Brain microvascular endothelial cell (primary cell): ENCODE results near the gene VEGFC.

Experiments
- DNase-seq: peaks from one replicate; pipeline ENCODE4 v3.0.0-alpha.2; 2020
- H3K27ac ChIP-seq: fragments of 250-450 bp; sonication (Bioruptor Pico); 2 replicates; pipeline ENCODE4 v1.5.1; 2020; ENCODE audit warnings: mild to moderate bottlenecking, moderate library complexity
- H3K27me3 ChIP-seq: fragments of 250-450 bp; sonication (Bioruptor Pico); replicated peaks from 2 replicates; pipeline ENCODE4 v1.5.1; 2020; ENCODE audit warnings: mild to moderate bottlenecking
- H3K36me3 ChIP-seq: fragments of 250-450 bp; sonication (Bioruptor Pico); replicated peaks from 2 replicates; pipeline ENCODE4 v1.5.1; 2020; ENCODE audit warnings: mild to moderate bottlenecking
- H3K4me3 ChIP-seq: 2 replicates; pipeline ENCODE4 v1.5.1; 2011; ENCODE audit warnings: low read depth, mild to moderate bottlenecking, control low read depth, low read length, moderate library complexity
- in situ Hi-C: cut with HindIII; loops from 2 replicates; pipeline ENCODE4 v1.10.0; 2017; ENCODE audit warnings: low sequenced_read_pairs, low pct_ligation_motif_present
- TF ChIP-seq, protein P1 (sequence below): IDR thresholded peaks from 2 replicates; pipeline ENCODE4 v1.5.1; 2011; ENCODE audit warnings: low read depth, mild to moderate bottlenecking, moderate library complexity, low read length, control low read depth, inconsistent platforms; ENCODE audit errors: missing control alignments

VEGFC gene

GRCh38 chr4:176824645-176825366, 32.1 kb upstream of the VEGFC start:
- Histone ChIP-seq H3K27ac (no peak overlapping the region), H3K27me3 (no peaks in the 10 kb centered on the region), H3K4me3 (no peak overlapping the region), H3K36me3 (no peaks in the 10 kb centered on the region)
- DNase-seq, result no peak
- in situ Hi-C loops, result no loop called here
- TF ChIP-seq, protein P1, sequence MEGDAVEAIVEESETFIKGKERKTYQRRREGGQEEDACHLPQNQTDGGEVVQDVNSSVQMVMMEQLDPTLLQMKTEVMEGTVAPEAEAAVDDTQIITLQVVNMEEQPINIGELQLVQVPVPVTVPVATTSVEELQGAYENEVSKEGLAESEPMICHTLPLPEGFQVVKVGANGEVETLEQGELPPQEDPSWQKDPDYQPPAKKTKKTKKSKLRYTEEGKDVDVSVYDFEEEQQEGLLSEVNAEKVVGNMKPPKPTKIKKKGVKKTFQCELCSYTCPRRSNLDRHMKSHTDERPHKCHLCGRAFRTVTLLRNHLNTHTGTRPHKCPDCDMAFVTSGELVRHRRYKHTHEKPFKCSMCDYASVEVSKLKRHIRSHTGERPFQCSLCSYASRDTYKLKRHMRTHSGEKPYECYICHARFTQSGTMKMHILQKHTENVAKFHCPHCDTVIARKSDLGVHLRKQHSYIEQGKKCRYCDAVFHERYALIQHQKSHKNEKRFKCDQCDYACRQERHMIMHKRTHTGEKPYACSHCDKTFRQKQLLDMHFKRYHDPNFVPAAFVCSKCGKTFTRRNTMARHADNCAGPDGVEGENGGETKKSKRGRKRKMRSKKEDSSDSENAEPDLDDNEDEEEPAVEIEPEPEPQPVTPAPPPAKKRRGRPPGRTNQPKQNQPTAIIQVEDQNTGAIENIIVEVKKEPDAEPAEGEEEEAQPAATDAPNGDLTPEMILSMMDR, result no peak

DNA sequence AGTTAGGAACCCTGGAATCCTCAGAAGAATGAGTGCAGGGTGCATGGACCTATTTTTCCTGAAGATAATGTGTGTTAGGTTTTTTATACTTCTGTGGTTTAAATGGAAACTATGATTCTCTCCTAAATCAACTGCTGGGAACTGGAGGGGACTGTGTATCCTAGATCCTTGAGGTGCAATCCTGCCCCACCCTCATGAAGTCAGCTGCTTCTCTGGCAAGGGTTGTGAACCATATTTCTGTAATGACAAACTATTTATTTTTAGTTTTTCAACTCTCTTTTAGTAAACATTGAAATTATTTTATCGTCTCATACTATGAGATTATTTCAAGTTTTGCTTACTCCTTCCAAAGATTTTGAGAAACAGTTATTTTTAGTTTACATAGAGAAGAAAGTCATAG, 25.8 kb upstream of the VEGFC start:
- no peaks in the 10 kb centered on the region for H3K36me3 ChIP-seq
- DNase-seq, result no peak
- no peaks in the 10 kb centered on the region for H3K27me3 ChIP-seq
- TF ChIP-seq, protein P1, result no peak
- in situ Hi-C loops, result no loop called here
- no peak overlapping the region for H3K4me3 ChIP-seq
- H3K27ac ChIP-seq, result no peak overlapping the region

- Histone ChIP-seq H3K4me3 (no peak overlapping the region), H3K36me3 (no peaks in the 10 kb centered on the region), H3K27ac (no peak overlapping the region), H3K27me3 (no peaks in the 10 kb centered on the region)
- TF ChIP-seq, protein P1, result no peak
- in situ Hi-C loops, result no loop called here
- no peak for DNase-seq
Measured at GRCh38 chr4:176817204-176817603, 24.5 kb upstream of the VEGFC start.

DNA sequence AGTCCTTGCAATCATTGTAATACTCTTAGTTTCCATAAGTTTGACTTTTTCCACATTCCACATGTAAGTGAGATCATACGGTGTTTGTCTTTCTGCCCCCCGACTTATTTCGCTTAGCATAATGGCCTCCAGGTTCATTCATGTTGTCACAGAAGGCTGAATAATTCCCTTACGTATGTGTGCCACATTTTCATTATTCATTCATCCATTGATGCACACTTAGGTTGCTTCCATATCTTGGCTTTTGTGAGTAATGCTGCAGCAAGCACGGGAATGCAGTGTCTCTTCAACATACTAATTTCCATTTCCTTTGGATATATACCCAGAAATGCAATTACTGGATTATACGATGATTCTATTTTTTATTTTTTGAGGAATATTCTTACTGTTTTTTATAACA, 22.0 kb upstream of the VEGFC start:
- Histone ChIP-seq H3K27ac (peak overlapping the region; percentile 57), H3K4me3 (no peak overlapping the region), H3K36me3 (no peaks in the 10 kb centered on the region), H3K27me3 (no peaks in the 10 kb centered on the region)
- in situ Hi-C loops, result no loop called here
- peak; percentile 78 for DNase-seq
- TF ChIP-seq, protein P1, result no peak

GRCh38 chr4:176810481-176811249, 17.9 kb upstream of the VEGFC start:
- DNase-seq, result no peak
- Histone ChIP-seq H3K4me3 (no peak overlapping the region), H3K27me3 (no peaks in the 10 kb centered on the region), H3K27ac (no peak overlapping the region), H3K36me3 (no peaks in the 10 kb centered on the region)
- in situ Hi-C loops, result no loop called here
- TF ChIP-seq, protein P1, result no peak
